Esophagus squamous epithelium (tissue), 4 donors: Measurements from ENCODE around the gene PGR.

Experiments used
- CTCF ChIP-seq, 6 experiments: fragments of 450-650 bp in 4 of 6; fragments of 200-600 bp in 2 of 6; sonication (generic) in 2 of 6; IDR thresholded peaks; one replicate each; pipeline ENCODE4 v1.5.1; 2016 to 2019; ENCODE audit warnings: antibody characterized with exemption in 6 of 6, mild to moderate bottlenecking in 4 of 6, moderate library complexity in 4 of 6
- POLR2A ChIP-seq, 4 donors: fragments of 450-650 bp; IDR thresholded peaks; one replicate each; pipeline ENCODE4 v1.6.1; 2017; ENCODE audit warnings: antibody characterized with exemption in 4 of 4, mild to moderate bottlenecking in 4 of 4, moderate library complexity in 3 of 4

- no peak for TF ChIP-seq CTCF (IDR thresholded peaks at IDR 0.05)
- TF ChIP-seq POLR2A (IDR thresholded peaks at IDR 0.05), result no peak
Observed at GRCh38 chr11:101008961-101009689, 120.5 kb downstream of the PGR start.
